AG04449 (cell line): ENCODE data around the gene IFT43.

Source experiments
- CTCF ChIA-PET: fragments of 350-600 bp; formaldehyde crosslinking; extraction: SDS; loops from one replicate; lab custom pipeline; 2021; ENCODE audit warnings: antibody characterized with exemption; lab: Yijun Ruan, JAX
- POLR2A ChIA-PET: fragments of 400-600, 350-600 bp; formaldehyde crosslinking; extraction: SDS; loops from one replicate; lab custom pipeline; 2020; ENCODE audit warnings: antibody characterized with exemption, inconsistent platforms; lab: Yijun Ruan, JAX
- DNase-seq: peaks from one replicate; pipeline ENCODE4 v3.0.0-alpha.2; 2010; ENCODE audit warnings: low read depth, low spot score
- H3K4me3 ChIP-seq: 2 replicates; pipeline ENCODE4 v1.5.1; 2011; ENCODE audit warnings: low read depth, mild to moderate bottlenecking, control low read depth, low read length
- CTCF ChIP-seq: IDR thresholded peaks from one replicate; pipeline ENCODE4 v1.5.1; 2011; ENCODE audit warnings: mild to moderate bottlenecking, moderate library complexity, low read length, control low read depth, inconsistent platforms; ENCODE audit not compliant: insufficient read depth; ENCODE audit errors: missing control alignments

The IFT43 gene

DNA sequence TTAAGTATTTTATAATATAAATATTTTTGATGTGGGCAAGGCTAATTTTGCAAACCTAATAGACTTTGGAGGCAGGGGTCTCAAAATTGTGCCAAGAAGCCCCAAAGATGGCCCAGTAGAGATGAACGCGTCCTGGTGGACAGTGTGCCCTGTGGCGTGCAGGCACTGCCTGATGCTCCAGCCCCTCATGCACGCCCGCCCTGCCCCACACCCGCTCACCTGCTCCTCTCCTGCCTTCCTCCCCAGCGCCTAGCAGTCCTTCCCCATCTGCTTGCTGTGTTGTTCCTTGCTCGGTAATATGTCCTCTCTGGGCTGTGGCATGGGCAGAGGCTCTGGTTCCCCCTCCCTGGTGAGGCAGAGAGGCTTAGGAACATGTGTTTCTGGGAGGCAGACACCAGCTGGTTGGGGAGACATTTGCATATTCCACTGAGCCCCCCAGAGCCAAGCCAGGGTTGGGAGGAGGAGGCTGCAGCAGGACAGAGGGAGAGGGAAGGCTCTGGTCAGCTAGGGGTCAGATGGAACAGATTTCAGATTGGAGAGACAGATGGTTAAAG lies 119.3 kb downstream of the IFT43 start:
- POLR2A ChIA-PET: no interaction called here

GRCh38 chr14:76106188-76106587 lies 120.6 kb downstream of the IFT43 start:
- ChIA-PET CTCF (no interaction called here), POLR2A (no interaction called here)
- TF ChIP-seq CTCF: no peak
- no peak for DNase-seq
- no peak overlapping the region for H3K4me3 ChIP-seq

More for the DNA sequence above, 119.3 kb downstream of the IFT43 start:
- CTCF ChIA-PET: no interaction called here
- no peak for DNase-seq
- no peak overlapping the region for H3K4me3 ChIP-seq
- TF ChIP-seq CTCF: no peak

GRCh38 chr14:76109087-76109880 lies 123.7 kb downstream of the IFT43 start:
- TF ChIP-seq CTCF: no peak
- no peak overlapping the region for H3K4me3 ChIP-seq
- ChIA-PET POLR2A (no interaction called here), CTCF (no interaction called here)
- no peak for DNase-seq

DNA sequence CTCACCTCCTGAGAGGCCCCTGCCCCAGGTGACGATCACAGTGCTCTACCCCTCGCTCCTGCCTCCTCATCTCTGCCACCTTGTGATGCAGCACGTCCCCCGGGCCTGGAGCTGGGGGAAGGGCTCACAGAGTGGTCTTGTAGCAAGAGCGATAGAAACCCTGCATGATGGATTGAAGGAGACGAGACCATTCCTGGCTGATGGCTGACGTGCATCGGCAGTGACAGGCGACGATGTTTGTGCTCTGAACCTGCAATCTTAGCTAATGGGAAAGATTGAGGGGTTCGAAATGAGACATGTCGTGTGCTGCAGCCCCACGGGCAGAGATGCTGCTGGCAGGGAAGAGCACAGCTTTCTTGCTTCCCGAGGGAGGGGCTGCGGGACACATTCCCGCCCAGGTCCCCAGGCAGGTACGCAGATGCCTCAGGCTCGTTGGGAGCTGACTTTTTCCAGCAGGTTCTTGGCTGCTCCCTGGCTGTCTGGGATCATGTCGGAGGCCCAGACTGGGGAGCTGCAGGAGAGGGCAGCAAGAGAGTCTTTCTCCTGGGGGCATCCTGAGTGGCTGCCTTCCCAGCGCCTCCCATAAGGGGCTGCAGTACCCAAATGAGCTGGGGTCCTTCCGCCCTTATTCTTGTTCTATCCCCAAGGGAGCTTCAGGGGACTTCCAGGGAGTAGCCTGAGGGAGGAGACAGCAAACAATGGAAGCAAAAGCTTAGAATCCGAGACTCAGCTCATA lies 127.5 kb downstream of the IFT43 start:
- H3K4me3 ChIP-seq: no peak overlapping the region
- CTCF ChIA-PET: no interaction called here
- no peak for TF ChIP-seq CTCF
- DNase-seq: no peak
- POLR2A ChIA-PET: no interaction called here

DNA sequence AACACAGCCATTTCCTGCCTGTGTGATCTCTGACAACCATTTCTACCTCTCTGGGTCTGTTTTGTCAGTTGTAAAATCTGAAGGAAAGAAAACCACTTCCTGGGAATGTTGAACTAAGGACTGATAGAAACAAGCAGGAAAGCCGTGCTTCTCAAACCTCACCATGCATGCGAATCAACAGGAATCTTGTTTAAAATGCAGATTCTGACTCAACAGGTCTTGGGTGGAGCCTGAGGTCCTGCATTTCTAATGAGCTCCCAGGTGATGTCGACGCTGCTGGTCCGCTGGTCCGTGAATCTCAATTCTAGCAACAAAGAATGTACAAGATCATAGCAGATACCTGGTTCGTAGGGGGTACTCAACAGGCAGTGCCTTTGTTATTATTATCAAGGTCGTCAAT lies 128.1 kb downstream of the IFT43 start:
- H3K4me3 ChIP-seq: no peak overlapping the region
- DNase-seq: no peak
- ChIA-PET POLR2A (no interaction called here), CTCF (no interaction called here)
- no peak for TF ChIP-seq CTCF

DNA sequence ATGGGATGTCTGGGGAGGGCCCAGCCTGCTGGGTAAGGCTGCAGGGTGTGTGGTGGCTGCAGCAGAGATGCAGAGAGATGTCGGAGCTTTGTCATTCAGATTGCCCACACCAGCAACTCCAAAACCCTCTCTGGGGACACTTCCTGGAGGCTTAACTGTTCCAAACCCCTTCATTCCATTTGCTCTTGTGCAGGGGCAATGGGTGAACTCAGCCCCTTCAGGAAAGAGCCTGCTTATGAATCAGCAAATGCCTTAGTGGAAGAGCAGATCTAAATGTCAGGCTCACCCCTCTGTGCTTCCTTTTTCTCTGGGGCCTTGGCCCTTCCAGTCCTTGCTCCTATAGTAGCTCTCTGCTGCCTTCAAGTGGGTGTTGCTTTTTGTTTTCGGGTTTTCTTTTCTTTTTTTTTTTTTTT lies 129.5 kb downstream of the IFT43 start:
- TF ChIP-seq CTCF: no peak
- no peak for DNase-seq
- ChIA-PET POLR2A (no interaction called here), CTCF (no interaction called here)
- no peak overlapping the region for H3K4me3 ChIP-seq
